Ecto neural progenitor cell (in vitro differentiated cells): ENCODE data around the gene NCKAP5.

ENCODE experiments used
- DNase-seq: peaks from one replicate; pipeline ENCODE4 v3.0.0-alpha.2; 2018; ENCODE audit warnings: low spot score

Gene NCKAP5

GRCh38 chr2:133331436-133331835, 236.8 kb downstream of the NCKAP5 start:
- no peak for DNase-seq

DNA sequence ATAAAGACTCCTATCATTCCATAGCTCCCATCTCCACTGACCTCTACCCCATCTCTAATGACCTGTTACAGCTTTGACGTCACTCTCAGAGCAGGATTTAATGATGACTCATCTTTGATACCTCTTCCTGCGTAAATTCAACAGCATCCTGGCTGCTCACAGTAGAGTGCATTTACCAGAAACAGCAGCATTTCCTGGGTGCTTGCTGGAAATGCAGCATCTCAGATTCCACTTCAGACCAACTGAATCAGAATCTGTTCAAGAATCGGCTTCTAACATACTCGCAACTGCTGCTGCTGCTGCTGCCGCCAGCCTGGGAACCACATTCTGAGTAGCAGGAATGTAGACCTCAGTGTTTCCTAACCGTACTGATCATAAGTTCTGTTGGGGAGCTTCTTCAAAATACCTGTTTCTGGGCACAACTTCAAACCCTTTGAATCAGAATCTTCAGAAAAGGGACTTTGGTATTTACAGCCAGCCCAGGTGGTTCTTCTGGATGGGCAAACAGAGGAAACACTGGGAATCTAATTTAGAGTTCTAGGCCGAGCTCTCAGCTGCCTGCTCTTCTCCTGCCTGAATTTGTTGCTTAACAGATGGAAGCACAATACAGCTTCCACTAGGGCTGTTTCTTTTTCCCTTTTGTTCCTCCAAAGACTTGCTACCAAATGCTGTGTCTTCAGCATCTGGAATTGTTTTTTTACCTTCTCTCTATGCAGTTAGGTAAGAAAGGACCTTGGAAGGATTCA, 241.4 kb downstream of the NCKAP5 start:
- DNase-seq, result no peak

GRCh38 chr2:133324150-133324561, 244.1 kb downstream of the NCKAP5 start:
- no peak for DNase-seq

DNA sequence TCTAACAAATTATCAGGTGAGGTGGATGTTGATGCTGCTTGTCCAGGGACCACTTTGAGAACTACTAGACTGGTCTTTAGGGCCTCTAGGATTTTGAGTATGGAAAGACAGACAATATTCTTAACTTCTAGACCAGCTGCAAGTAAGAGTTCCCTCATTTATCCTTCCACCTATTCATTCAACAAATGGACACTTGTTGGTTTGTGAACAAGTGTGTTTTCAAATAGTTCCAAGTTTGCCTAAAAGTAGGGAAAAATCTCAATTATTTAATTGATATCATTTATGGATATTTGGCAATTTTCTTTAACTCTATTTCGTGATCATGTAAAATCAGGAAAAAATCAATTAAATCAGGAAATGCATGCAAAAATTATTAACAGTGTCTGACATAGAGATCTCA, 245.4 kb downstream of the NCKAP5 start:
- DNase-seq, result no peak

GRCh38 chr2:133317178-133317577, 251.1 kb downstream of the NCKAP5 start:
- no peak for DNase-seq

DNA sequence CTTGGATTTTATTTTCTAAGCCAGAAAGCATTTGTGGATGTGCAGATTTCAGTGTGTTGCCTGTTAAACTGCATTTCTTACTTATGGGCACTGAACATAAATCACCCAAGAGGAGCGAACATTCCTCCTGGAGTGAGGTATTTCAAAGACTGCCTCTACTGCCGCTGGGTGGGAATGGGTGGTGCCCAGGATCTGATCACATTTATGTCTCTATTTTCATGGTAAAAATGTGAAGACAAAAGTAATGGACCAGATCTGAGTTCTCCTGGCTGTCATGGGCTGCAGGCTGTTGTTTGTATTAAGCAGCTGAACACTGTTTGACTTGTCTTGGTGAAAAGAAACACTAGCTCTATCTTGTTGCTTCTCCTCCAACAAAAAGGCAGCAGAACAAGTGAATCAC, 251.7 kb downstream of the NCKAP5 start:
- DNase-seq, result no peak

DNA sequence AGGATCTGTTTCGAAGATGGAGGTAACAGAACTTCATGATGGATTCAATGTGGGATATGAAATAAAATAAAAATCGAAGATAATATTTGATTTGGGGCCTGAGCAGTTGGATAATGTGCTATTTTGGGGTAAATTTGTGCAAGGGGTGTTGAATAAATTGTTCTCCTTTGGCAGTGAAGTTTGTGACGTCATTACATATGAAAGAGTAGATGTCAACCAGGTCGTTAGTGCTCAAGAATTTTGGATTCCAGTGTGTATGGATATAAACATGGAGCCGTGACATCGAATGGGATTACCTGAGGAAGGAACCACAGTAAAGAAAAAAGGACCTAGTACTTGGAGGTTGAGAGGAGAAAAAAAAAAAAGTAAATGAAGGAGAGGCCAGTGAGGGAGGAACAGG, 253.0 kb downstream of the NCKAP5 start:
- DNase-seq, result no peak

DNA sequence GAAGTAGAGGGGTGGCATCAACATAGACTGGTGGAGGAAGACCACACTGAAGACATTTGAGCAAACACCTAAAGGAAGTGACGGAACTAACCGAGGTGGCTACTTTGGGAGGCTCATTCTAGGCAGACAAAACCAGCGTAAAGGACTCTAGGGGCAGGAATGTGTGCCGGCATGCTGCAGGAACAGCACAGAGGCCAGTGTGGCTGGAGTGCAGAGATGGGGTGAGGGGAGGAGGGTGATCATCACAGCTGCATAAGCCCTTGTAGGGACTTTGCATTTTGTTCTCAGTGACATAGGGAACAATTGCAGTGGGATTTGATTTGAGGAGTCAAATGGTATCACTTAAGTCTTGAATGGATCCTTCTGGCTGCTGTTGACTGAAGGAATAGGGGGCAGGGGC, 253.5 kb downstream of the NCKAP5 start:
- no peak for DNase-seq

- DNase-seq, result no peak
Measured at GRCh38 chr2:133312038-133312729, 256.1 kb downstream of the NCKAP5 start.

- no peak for DNase-seq
Measured at GRCh38 chr2:133306236-133306635, 262.0 kb downstream of the NCKAP5 start.

GRCh38 chr2:133304344-133304743, 263.9 kb downstream of the NCKAP5 start:
- DNase-seq, result no peak

- DNase-seq, result no peak
Measured at GRCh38 chr2:133303150-133303549, 265.1 kb downstream of the NCKAP5 start.

GRCh38 chr2:133296401-133296800, 271.9 kb downstream of the NCKAP5 start:
- DNase-seq, result no peak

- no peak for DNase-seq
Measured at GRCh38 chr2:133293544-133294353, 274.5 kb downstream of the NCKAP5 start.

DNA sequence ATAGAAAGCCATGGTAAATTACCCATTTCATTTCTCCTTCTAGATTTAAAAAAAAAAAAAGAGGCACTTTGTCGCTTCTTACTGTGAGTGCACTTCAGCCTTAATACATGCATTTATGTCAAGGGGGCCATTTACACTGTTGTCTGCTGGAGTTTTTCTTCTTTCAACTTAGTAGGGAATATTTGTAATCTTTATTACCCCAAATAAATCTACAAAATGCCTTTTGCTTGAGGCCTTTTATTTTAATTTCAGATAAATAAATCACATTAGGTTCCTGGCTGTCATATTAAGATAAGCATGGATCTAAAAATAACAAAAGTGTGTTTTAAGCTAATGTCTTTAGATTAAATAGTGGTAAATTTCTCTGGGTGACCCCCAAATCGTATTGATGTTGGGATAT, 276.0 kb downstream of the NCKAP5 start:
- DNase-seq, result no peak

DNA sequence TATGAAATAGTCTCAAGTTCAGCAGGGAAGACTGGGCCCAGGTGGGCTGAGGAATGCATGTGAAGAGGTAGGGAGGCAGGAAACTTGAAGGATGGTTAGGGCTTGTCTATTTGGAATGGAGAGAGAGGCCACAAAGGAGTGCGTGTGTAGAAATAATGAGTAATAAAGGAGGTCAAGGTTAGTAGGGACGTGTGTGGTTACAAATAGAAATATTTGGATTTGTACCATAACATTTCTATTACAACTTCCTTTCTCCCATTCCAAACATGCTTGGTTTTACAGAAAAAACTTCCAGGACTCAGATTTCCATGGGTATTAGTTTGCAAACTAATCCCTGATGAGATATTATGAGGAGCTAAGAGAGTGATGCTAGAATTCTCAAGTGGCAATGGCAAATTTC, 280.6 kb downstream of the NCKAP5 start:
- no peak for DNase-seq

GRCh38 chr2:133286326-133286922, 281.8 kb downstream of the NCKAP5 start:
- DNase-seq, result no peak

GRCh38 chr2:133273031-133273430, 295.2 kb downstream of the NCKAP5 start:
- no peak for DNase-seq

DNA sequence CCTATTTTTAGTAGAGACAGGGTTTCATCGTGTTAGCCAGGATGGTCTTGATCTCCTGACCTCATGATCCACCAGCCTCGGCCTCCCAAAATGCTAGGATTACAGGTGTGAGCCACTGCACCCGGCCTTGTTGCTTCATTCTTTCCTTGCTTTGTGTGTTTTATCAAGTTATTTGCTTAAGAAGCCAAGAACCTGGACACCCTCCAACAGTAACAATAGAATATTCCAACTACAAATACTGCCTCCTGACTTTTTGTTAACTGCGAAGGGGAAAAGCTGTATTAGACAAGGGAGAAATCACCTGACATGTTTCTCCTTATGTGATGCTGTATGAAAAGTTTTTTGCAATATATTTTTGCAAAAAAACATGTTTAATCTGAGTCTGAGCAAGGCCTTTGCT, 297.2 kb downstream of the NCKAP5 start:
- no peak for DNase-seq

DNA sequence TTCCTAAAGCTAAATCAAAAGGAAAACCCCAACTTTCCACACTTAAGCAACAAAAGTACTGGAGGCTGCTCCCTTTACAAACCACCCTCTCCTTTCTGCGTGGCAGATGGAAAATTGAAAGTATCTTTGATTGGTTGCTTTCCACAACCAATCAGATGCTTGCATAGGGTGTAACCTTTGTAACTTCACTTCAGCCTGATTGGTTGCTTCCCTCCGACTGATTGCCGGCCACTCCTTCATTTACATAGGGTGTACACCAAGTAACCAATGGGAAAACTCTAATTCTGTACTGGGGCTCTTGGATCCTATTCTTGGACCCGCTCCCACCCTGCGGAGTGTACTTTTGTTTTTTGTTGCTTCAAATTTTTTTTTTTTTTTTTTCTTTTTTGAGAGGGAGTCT, 297.7 kb downstream of the NCKAP5 start:
- DNase-seq, result no peak

DNA sequence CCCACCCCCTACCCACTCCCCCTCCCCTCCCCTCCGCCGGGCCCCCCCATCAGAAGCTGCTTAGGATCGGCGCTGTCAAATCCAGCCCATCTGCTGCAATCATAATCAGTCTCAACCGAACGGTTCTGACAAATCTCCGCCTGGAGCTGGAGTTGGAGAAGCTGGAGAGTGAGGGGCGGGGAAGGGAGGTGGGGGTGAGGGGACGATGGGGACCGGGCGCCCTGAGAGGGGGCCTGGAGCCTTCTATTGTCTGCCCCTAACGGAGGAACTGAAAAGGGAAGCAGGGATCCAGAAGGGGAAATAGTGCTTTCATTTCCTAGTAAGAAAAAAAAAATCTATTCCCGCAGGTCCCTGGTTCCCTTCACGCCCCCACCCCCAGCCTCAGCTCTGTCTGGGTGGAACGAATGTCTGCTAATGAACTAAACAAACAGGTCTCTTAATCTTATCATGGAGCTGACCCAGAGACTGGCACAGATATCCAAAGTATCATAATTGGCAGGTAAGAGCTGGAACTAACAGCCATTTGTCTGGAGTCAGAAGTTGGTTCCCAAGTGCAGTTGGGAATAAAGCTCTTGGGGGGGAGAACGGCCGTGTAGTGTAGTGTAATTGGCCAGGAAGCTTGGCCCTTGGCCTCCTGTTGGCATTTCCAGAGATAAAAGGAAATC, 301.2 kb downstream of the NCKAP5 start:
- peak; percentile 58 for DNase-seq
